C1 segment of cervical spinal cord (tissue), 14 donors: Measurements from ENCODE around the gene RACK1.
"Not testable (repeated sequence)": the region's sequence is repeated elsewhere in the genome, so short reads cannot be mapped to it uniquely, and the experiment has no call there.

ENCODE experiments used
- DNase-seq, 14 donors: peaks; one replicate each; lab custom pipeline; 2025; lab: John Stamatoyannopoulos, UW

Gene RACK1

GRCh38 chr5:181243564-181244343, at the start of gene RACK1:
RACK1 (minus strand) TSS chr5:181243906; CDS start chr5:181243800, 106 bp downstream.
- DNase-seq = no peak

- not testable (repeated sequence) for DNase-seq
These were observed 43.6 kb upstream of the RACK1 start for GRCh38 chr5:181287331-181287730.

GRCh38 chr5:181285962-181286705, 42.4 kb upstream of the RACK1 start:
- DNase-seq = not testable (repeated sequence)

GRCh38 chr5:181283841-181284755, 40.4 kb upstream of the RACK1 start:
- DNase-seq = not testable (repeated sequence)

GRCh38 chr5:181283347-181283746, 39.6 kb upstream of the RACK1 start:
- no peak for DNase-seq

GRCh38 chr5:181282874-181283273, 39.2 kb upstream of the RACK1 start:
- DNase-seq = no peak

GRCh38 chr5:181282415-181282814, 38.7 kb upstream of the RACK1 start:
- DNase-seq = not testable (repeated sequence)

GRCh38 chr5:181281984-181282316, 38.2 kb upstream of the RACK1 start:
- DNase-seq = no peak

GRCh38 chr5:181281077-181281983, 37.6 kb upstream of the RACK1 start:
- DNase-seq = no peak

GRCh38 chr5:181280251-181280762, 36.6 kb upstream of the RACK1 start:
- DNase-seq = no peak

GRCh38 chr5:181273433-181273744, 29.7 kb upstream of the RACK1 start:
- not testable (repeated sequence) for DNase-seq

- DNase-seq = no peak
These were observed 27.4 kb upstream of the RACK1 start for GRCh38 chr5:181271081-181271480.

GRCh38 chr5:181267907-181268306, 24.2 kb upstream of the RACK1 start:
- DNase-seq = not testable (repeated sequence)

GRCh38 chr5:181267291-181267904, 23.7 kb upstream of the RACK1 start:
- DNase-seq = not testable (repeated sequence)

GRCh38 chr5:181265092-181265671, 21.5 kb upstream of the RACK1 start:
- DNase-seq = no peak

GRCh38 chr5:181263633-181264032, 19.9 kb upstream of the RACK1 start:
- DNase-seq = no peak

GRCh38 chr5:181261320-181262049, 17.8 kb upstream of the RACK1 start:
- DNase-seq = no peak

- no peak for DNase-seq
These were observed 17.1 kb upstream of the RACK1 start, which contains the start of gene TRIM52 for GRCh38 chr5:181260720-181261319. TRIM52 (minus strand) TSS chr5:181261143; CDS start chr5:181260813, 330 bp downstream.
